GM12878 (cell line): ENCODE results near the gene PDE6D. TPM values are rescaled to one million over a fixed set of nuclear protein-coding genes. Genes with fewer than 3 reads are reported as not detected.

Experiments used
- ATAC-seq: fragments of 200-7000 bp; cut with Tn5 transposase; 3 replicates; pipeline ENCODE4 v1.9.1; 2020; ENCODE audit warnings: mild to moderate bottlenecking, moderate library complexity
- BruUV-seq: library from RNA; stranded (reverse); fragments of 400-500 nt; replicated peaks from 2 replicates; lab custom pipeline; 2021; lab: Mats Ljungman, UMichigan
- CTCF ChIA-PET: fragments of 300-600 bp; sonication (Branson Sonifier 250); formaldehyde crosslinking; extraction: SDS; loops from one replicate; lab custom pipeline; 2021; ENCODE audit warnings: inconsistent platforms; lab: Yijun Ruan, JAX
- POLR2A ChIA-PET: fragments of 350-600 bp; formaldehyde crosslinking; extraction: SDS; loops from one replicate; lab custom pipeline; 2021; ENCODE audit warnings: inconsistent platforms; lab: Charles Lee
- RAD21 ChIA-PET: fragments of 300-600 bp; sonication (Branson Sonifier 250); formaldehyde crosslinking; loops from one replicate; lab custom pipeline; 2023; ENCODE audit warnings: antibody characterized with exemption; ENCODE audit not compliant: unreplicated experiment; lab: Charles Lee
- SMC1A ChIA-PET: fragments of 300-600 bp; sonication (Branson Sonifier 250); formaldehyde crosslinking; loops from one replicate; lab custom pipeline; 2023; ENCODE audit not compliant: unreplicated experiment, uncharacterized antibody; lab: Charles Lee
- DNase-seq: peaks from one replicate; pipeline ENCODE4 v3.0.0-alpha.2; 2011; ENCODE audit warnings: low read depth, low spot score
- FAIRE-seq: peaks from 3 replicates; lab custom pipeline; 2011; peaks lifted over from hg19 to GRCh38; lab: Jason Lieb, UNC
- H2AFZ ChIP-seq: 2 replicates; pipeline ENCODE4 v1.6.0; 2011; ENCODE audit warnings: low read depth, low read length, control low read depth; ENCODE audit not compliant: control insufficient read depth
- H3K27ac ChIP-seq: 2 replicates; pipeline ENCODE4 v1.5.1; 2011; ENCODE audit warnings: control low read depth; ENCODE audit not compliant: control insufficient read depth, insufficient read depth
- H3K27me3 ChIP-seq, 2 experiments: replicated peaks in 1 of 2; 2 replicates each; pipeline versions ENCODE4 v1.6.0 to v1.6.1; 2011; ENCODE audit warnings: low read length in 1 of 2; ENCODE audit not compliant: control insufficient read depth in 2 of 2, insufficient read depth in 2 of 2
- H3K36me3 ChIP-seq, 2 experiments: 2 replicates each; pipeline ENCODE4 v1.5.1; 2011; ENCODE audit warnings: low read length in 1 of 2; ENCODE audit not compliant: control insufficient read depth in 2 of 2, insufficient read depth in 2 of 2
- H3K4me1 ChIP-seq: 2 replicates; pipeline ENCODE4 v1.6.1; 2011; ENCODE audit warnings: mild to moderate bottlenecking, low read length, moderate library complexity, mixed read lengths; ENCODE audit not compliant: control insufficient read depth, insufficient read depth
- H3K4me2 ChIP-seq: 2 replicates; pipeline ENCODE4 v1.6.0; 2011; ENCODE audit warnings: control low read depth; ENCODE audit not compliant: control insufficient read depth, insufficient read depth
- H3K4me3 ChIP-seq: fragments of 200-600 bp; sonication (generic); 2 replicates; pipeline ENCODE4 v1.5.1; 2016
- H3K79me2 ChIP-seq: 2 replicates; pipeline ENCODE4 v1.6.0; 2011; ENCODE audit warnings: low read length; ENCODE audit not compliant: control insufficient read depth, insufficient read depth
- H3K9ac ChIP-seq: 2 replicates; pipeline ENCODE4 v1.8.0; 2011; ENCODE audit warnings: low read length, control low read depth, mixed read lengths; ENCODE audit not compliant: control insufficient read depth, insufficient read depth
- H3K9me3 ChIP-seq: replicated peaks from 3 replicates; pipeline ENCODE4 v1.5.1; 2011; ENCODE audit warnings: mild to moderate bottlenecking, low read length; ENCODE audit not compliant: control insufficient read depth, insufficient read depth
- H4K20me1 ChIP-seq: 2 replicates; pipeline ENCODE4 v1.6.0; 2011; ENCODE audit not compliant: control insufficient read depth, insufficient read depth
- BCL11A ChIP-seq: IDR thresholded peaks from 2 replicates; pipeline ENCODE4 v1.6.1; 2011; ENCODE audit warnings: low read depth, low read length
- BHLHE40 ChIP-seq, 2 experiments: fragments of 450-650 bp in 1 of 2; IDR thresholded peaks; 2 replicates each; pipeline ENCODE4 v1.6.1; 2011 to 2017; ENCODE audit warnings: low read depth in 2 of 2, borderline replicate concordance in 1 of 2, improper control_type of control experiment in 1 of 2, low read length in 1 of 2, mild to moderate bottlenecking in 1 of 2
- CREM ChIP-seq: IDR thresholded peaks from 2 replicates; pipeline ENCODE4 v1.6.1; 2014; ENCODE audit warnings: antibody characterized with exemption, low read depth
- DPF2 ChIP-seq: fragments of 450-650 bp; IDR thresholded peaks from 2 replicates; pipeline ENCODE4 v1.6.1; 2017; ENCODE audit warnings: mild to moderate bottlenecking
- HDAC6 ChIP-seq: fragments of 200-600 bp; sonication (generic); IDR thresholded peaks from one replicate; pipeline ENCODE4 v1.8.0; 2017; ENCODE audit warnings: antibody characterized with exemption; ENCODE audit not compliant: unreplicated experiment
- LARP7 ChIP-seq: fragments of 450-650 bp; IDR thresholded peaks from 2 replicates; pipeline ENCODE4 v1.6.1; 2017; ENCODE audit warnings: mild to moderate bottlenecking
- NRF1 ChIP-seq: conservative IDR thresholded peaks from 2 replicates; pipeline ENCODE4 v1.6.1; 2011; ENCODE audit warnings: mild to moderate bottlenecking, low read depth, low read length, improper control_type of control experiment
- POLR2AphosphoS2 ChIP-seq: IDR thresholded peaks from 2 replicates; pipeline ENCODE4 v1.6.1; 2011; ENCODE audit warnings: low read depth, mild to moderate bottlenecking, low read length, improper control_type of control experiment, moderate library complexity
- SMARCA5 ChIP-seq: fragments of 450-650 bp; IDR thresholded peaks from 2 replicates; pipeline ENCODE4 v1.6.1; 2017; ENCODE audit warnings: mild to moderate bottlenecking
- TAF1 ChIP-seq: IDR thresholded peaks from 2 replicates; pipeline ENCODE4 v1.6.1; 2011; ENCODE audit warnings: mild to moderate bottlenecking, low read depth, low read length, borderline replicate concordance
- YBX1 ChIP-seq: fragments of 450-650 bp; IDR thresholded peaks from 2 replicates; pipeline ENCODE4 v1.6.1; 2016; ENCODE audit warnings: antibody characterized with exemption
- ZNF274 ChIP-seq: IDR thresholded peaks from one replicate; pipeline ENCODE4 v1.8.0; 2011; ENCODE audit not compliant: insufficient read length, insufficient read depth
- ZSCAN29 ChIP-seq: fragments of 450-650 bp; IDR thresholded peaks from 2 replicates; pipeline ENCODE4 v1.6.1; 2017; ENCODE audit warnings: mild to moderate bottlenecking, moderate library complexity
- WGBS: methylation state at CpG from one replicate; pipeline ENCODE4 v1.1.6; 2016; ENCODE audit warnings: low lambda C conversion rate; ENCODE audit not compliant: insufficient replicate concordance, insufficient coverage; ENCODE audit errors: missing lambda C conversion rate; 5-methylcytosine and 5-hydroxymethylcytosine counted together
- in situ Hi-C: fragments of 300-500 bp; cut with MboI; formaldehyde crosslinking; loops from 9 replicates; pipeline ENCODE4 v1.14.3; 2018; ENCODE audit warnings: mixed read lengths
- intact Hi-C: fragments of 100-400 bp; cut with micrococcal nuclease; formaldehyde crosslinking; loops from one replicate; pipeline ENCODE4 v1.14.2; 2022; ENCODE audit not compliant: unreplicated experiment
- polyA plus RNA-seq, 11 experiments: library from polyadenylated mRNA; depleted of rRNA in 4 of 11; unstranded in 6 of 11; stranded (reverse) in 5 of 11; fragments of >200 nt; fragmentation: Nextera tagmentation in 4 of 11; fragmentation: Illumina TruSeq in 1 of 11; extraction: Ambion mirVana in 4 of 11; extraction: Trizol in 1 of 11; gene quantifications; 1 replicate in 1 of 11; 2 replicates in 10 of 11; pipeline versions ENCODE4 v1.2.1 to v1.2.3, GENCODE V29; 2011 to 2016; ENCODE audit warnings: inconsistent platforms in 2 of 11, missing spikeins in 2 of 11, low read depth in 1 of 11
- total RNA-seq, 4 experiments: library from RNA; depleted of rRNA in 3 of 4; stranded (reverse); fragments of >200 nt in 3 of 4; fragmentation: Illumina TruSeq in 1 of 4; extraction: Trizol in 1 of 4; gene quantifications; 2 replicates each; pipeline versions ENCODE4 v1.2.1 to v1.2.3, GENCODE V29; 2013 to 2021
- TF ChIP-seq, protein P1 (sequence below): fragments of 450-650 bp; IDR thresholded peaks from 2 replicates; pipeline ENCODE4 v1.6.1; 2017; ENCODE audit warnings: low read depth, mild to moderate bottlenecking, moderate library complexity
- TF ChIP-seq, protein P2 (sequence below): fragments of 450-650 bp; formaldehyde crosslinking; IDR thresholded peaks from 2 replicates; pipeline ENCODE4 v1.4.0; 2020; ENCODE audit warnings: mild to moderate bottlenecking, moderate library complexity

The PDE6D gene
- total and polyA plus RNA-seq, 10 of the 15 experiments (the other 5 are each of a cell fraction or from before 2014, with no cell fraction given): 8.2 to 69.4 (median 56.2) TPM

DNA sequence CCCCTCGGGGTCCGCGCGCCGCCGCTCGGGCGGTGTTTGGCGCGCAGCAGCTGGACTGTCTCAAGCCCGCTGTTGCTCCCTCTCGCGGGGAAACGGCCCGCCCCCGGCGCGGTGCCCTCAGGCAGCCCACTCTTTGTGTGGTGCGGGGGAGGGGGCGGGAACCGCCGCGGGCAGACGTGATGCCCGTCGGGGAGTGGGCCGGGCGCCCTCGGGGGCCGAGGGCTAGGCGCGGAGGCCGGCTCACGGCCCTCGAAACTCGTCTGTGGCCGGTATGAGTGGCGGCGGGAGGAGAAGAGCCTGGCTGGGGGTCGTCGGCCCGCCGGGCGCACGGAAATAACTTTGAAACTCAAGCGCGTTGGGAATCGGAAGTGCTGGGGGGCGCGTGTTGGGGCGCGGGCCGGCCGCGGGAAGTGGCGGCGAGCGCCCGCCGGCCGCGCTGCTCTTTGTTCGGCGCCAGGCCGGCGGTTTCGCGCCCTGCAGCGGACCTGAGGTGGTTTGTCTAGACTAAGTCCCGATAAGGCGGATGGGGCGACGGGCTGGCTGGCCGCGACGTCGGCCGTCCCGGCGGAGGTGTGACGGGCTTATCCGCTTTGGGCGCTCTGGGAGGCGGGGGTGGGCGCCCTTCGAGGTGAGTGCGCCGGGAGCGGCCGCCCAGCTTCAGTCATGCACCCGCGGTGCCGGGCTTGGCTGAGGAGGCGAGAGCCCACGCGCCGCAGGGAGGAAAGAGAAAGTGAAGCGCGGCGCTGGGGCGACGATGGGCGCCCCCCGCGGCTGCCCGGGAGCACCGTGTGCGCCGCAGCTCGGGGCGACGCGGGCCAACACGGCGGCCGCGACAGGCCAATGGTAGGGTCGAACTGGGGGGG lies 72.1 kb downstream of the PDE6D start:
- in situ Hi-C loops: no loop called here
- WGBS: 1% methylated on average over 117 of the region's 118 CpGs
- BruUV-seq: TSS peak; percentile 49
- DNase-seq (no peak), FAIRE-seq (no peak), ATAC-seq (peak; percentile 0; the same call in 2 of the 3 replicates)
- ChIA-PET POLR2A (interaction anchor here (0.8 to 4.4 kb wide), 14 partner anchors 8 to 245 kb away, joined by 3 to 78 read pairs (median 4); partner anchors contain the start of gene NCL), RAD21 (interaction anchor here (0.9 to 5.2 kb wide), 8 partner anchors 12 to 96 kb away, joined by 3 to 38 read pairs (median 10); no protein-coding TSS in a partner anchor), CTCF (interaction anchor here (0.6 to 10.5 kb wide), 7 partner anchors 16 to 97 kb away, joined by 3 to 164 read pairs (median 6); no protein-coding TSS in a partner anchor), SMC1A (interaction anchor here (1.0 to 16.5 kb wide), 3 partner anchors 33 to 96 kb away, joined by 3 to 343 read pairs (median 10); no protein-coding TSS in a partner anchor)
- H3K79me2 ChIP-seq: peaks cover 71% of the 10 kb centered on the region
- no peaks in the 10 kb centered on the region for H3K27me3 ChIP-seq
- H3K4me2 ChIP-seq: no peak overlapping the region; the same call in 1 of the 2 replicates
- no peaks in the 10 kb centered on the region for H3K9me3 ChIP-seq
- H3K9ac ChIP-seq: peak overlapping the region; percentile 99
- intact Hi-C loops: loop anchor here (1.0 kb wide), 2 partner anchors 72 to 96 kb away; partner anchors contain the start of gene PDE6D
- peak overlapping the region; percentile 86 for H3K4me3 ChIP-seq
- no peak overlapping the region for H2AFZ ChIP-seq
- peaks cover 15% of the 10 kb centered on the region for H4K20me1 ChIP-seq
- peaks cover 24% of the 10 kb centered on the region for H3K4me1 ChIP-seq
- peak overlapping the region; percentile 91 for H3K27ac ChIP-seq
- peaks cover 8 to 16% of the 10 kb centered on the region in 2 experiments for H3K36me3 ChIP-seq
- TF ChIP-seq BCL11A: 0 out of 2 replicates have a peak, but pooled peaks have one; percentile 10
- TF ChIP-seq DPF2: peak; percentile 21; the same call in 1 of the 2 replicates
- TF ChIP-seq BHLHE40 (IDR thresholded peaks at IDR 0.05; ENCODE audit: borderline replicate concordance in 1 of 2, low read depth in 2 of 2, low read length in 1 of 2): peak in 1 of 2 experiments; percentile 47; a peak in 2 of 4 replicates
- no peak for TF ChIP-seq ZNF274
- TF ChIP-seq, protein P1, sequence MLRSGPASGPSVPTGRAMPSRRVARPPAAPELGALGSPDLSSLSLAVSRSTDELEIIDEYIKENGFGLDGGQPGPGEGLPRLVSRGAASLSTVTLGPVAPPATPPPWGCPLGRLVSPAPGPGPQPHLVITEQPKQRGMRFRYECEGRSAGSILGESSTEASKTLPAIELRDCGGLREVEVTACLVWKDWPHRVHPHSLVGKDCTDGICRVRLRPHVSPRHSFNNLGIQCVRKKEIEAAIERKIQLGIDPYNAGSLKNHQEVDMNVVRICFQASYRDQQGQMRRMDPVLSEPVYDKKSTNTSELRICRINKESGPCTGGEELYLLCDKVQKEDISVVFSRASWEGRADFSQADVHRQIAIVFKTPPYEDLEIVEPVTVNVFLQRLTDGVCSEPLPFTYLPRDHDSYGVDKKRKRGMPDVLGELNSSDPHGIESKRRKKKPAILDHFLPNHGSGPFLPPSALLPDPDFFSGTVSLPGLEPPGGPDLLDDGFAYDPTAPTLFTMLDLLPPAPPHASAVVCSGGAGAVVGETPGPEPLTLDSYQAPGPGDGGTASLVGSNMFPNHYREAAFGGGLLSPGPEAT: 0 out of 2 replicates have a peak, but pooled peaks have one; percentile 1
- peak; percentile 92 for TF ChIP-seq HDAC6
- peak; percentile 51; the same call in 1 of the 2 replicates for TF ChIP-seq SMARCA5
- TF ChIP-seq, protein P2, sequence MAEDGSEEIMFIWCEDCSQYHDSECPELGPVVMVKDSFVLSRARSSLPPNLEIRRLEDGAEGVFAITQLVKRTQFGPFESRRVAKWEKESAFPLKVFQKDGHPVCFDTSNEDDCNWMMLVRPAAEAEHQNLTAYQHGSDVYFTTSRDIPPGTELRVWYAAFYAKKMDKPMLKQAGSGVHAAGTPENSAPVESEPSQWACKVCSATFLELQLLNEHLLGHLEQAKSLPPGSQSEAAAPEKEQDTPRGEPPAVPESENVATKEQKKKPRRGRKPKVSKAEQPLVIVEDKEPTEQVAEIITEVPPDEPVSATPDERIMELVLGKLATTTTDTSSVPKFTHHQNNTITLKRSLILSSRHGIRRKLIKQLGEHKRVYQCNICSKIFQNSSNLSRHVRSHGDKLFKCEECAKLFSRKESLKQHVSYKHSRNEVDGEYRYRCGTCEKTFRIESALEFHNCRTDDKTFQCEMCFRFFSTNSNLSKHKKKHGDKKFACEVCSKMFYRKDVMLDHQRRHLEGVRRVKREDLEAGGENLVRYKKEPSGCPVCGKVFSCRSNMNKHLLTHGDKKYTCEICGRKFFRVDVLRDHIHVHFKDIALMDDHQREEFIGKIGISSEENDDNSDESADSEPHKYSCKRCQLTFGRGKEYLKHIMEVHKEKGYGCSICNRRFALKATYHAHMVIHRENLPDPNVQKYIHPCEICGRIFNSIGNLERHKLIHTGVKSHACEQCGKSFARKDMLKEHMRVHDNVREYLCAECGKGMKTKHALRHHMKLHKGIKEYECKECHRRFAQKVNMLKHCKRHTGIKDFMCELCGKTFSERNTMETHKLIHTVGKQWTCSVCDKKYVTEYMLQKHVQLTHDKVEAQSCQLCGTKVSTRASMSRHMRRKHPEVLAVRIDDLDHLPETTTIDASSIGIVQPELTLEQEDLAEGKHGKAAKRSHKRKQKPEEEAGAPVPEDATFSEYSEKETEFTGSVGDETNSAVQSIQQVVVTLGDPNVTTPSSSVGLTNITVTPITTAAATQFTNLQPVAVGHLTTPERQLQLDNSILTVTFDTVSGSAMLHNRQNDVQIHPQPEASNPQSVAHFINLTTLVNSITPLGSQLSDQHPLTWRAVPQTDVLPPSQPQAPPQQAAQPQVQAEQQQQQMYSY: 0 out of 2 replicates have a peak, but pooled peaks have one; percentile 12
- no peak for TF ChIP-seq NRF1
- TF ChIP-seq YBX1: no peak
- peak; percentile 36; the same call in 1 of the 2 replicates for TF ChIP-seq TAF1
- no peak for TF ChIP-seq CREM
- peak; percentile 98 for TF ChIP-seq LARP7
- TF ChIP-seq ZSCAN29: 0 out of 2 replicates have a peak, but pooled peaks have one; percentile 12
- TF ChIP-seq POLR2AphosphoS2: peak; percentile 15
